WTC11 (cell line): ENCODE results near the gene DRGX. TPM values are rescaled to one million over a fixed set of nuclear protein-coding genes. Genes with fewer than 3 reads are reported as not detected.

Experiments
- ATAC-seq: fragments of 200-7000 bp; cut with Tn5 transposase; 2 replicates; pipeline ENCODE4 v1.10.0; 2021; ENCODE audit warnings: mild to moderate bottlenecking, moderate library complexity
- CTCF ChIA-PET: fragments of 300-600 bp; sonication (Branson Sonifier 250); formaldehyde crosslinking; loops from one replicate; lab custom pipeline; 2021; ENCODE audit warnings: antibody characterized with exemption; lab: Charles Lee
- POLR2A ChIA-PET: fragments of 350-600 bp; sonication (Branson Sonifier 250); formaldehyde crosslinking; loops from one replicate; lab custom pipeline; 2021; ENCODE audit warnings: antibody characterized with exemption; lab: Charles Lee
- DNase-seq: peaks from one replicate; pipeline ENCODE4 v3.0.0; 2021; ENCODE audit warnings: low spot score
- H3K27ac Mint-ChIP-seq: 2 replicates; pipeline ENCODE4 v1.8.0; 2021; ENCODE audit warnings: mixed read lengths
- H3K27me3 Mint-ChIP-seq: 2 replicates; pipeline ENCODE4 v1.8.0; 2021; ENCODE audit warnings: low read depth, mild to moderate bottlenecking, moderate library complexity, mixed read lengths
- H3K36me3 Mint-ChIP-seq: 2 replicates; pipeline ENCODE4 v1.8.0; 2021; ENCODE audit warnings: mixed read lengths
- H3K4me1 Mint-ChIP-seq: 2 replicates; pipeline ENCODE4 v1.8.0; 2022; ENCODE audit warnings: mixed read lengths
- H3K4me3 Mint-ChIP-seq: 2 replicates; pipeline ENCODE4 v1.8.0; 2021; ENCODE audit warnings: mild to moderate bottlenecking, moderate library complexity, mixed read lengths
- H3K9me3 Mint-ChIP-seq: 2 replicates; pipeline ENCODE4 v1.8.0; 2021; ENCODE audit warnings: mixed read lengths
- ATF1 ChIP-seq: sonication (generic); formaldehyde crosslinking; IDR thresholded peaks from 2 replicates; pipeline ENCODE4 v1.8.1; 2023; ENCODE audit warnings: mild to moderate bottlenecking, moderate library complexity, missing genetic modification reagents
- E2F1 ChIP-seq: sonication (generic); formaldehyde crosslinking; IDR thresholded peaks from 2 replicates; pipeline ENCODE4 v1.8.0; 2022; ENCODE audit warnings: mild to moderate bottlenecking, missing genetic modification reagents
- E2F4 ChIP-seq: sonication (generic); formaldehyde crosslinking; IDR thresholded peaks from 2 replicates; pipeline ENCODE4 v1.8.1; 2022; ENCODE audit warnings: low read depth, mild to moderate bottlenecking, moderate library complexity, missing genetic modification reagents, borderline replicate concordance
- ELF4 ChIP-seq: sonication (generic); formaldehyde crosslinking; IDR thresholded peaks from 2 replicates; pipeline ENCODE4 v1.8.1; 2022; ENCODE audit warnings: low read depth, mild to moderate bottlenecking, moderate library complexity, missing genetic modification reagents
- ETV6 ChIP-seq: sonication (generic); formaldehyde crosslinking; IDR thresholded peaks from 2 replicates; pipeline ENCODE4 v1.8.1; 2022; ENCODE audit warnings: mild to moderate bottlenecking, missing genetic modification reagents
- IRF1 ChIP-seq: sonication (generic); formaldehyde crosslinking; IDR thresholded peaks from 2 replicates; pipeline ENCODE4 v1.8.0; 2023; ENCODE audit warnings: missing genetic modification reagents
- IRF2 ChIP-seq: sonication (generic); formaldehyde crosslinking; IDR thresholded peaks from 2 replicates; pipeline ENCODE4 v1.8.0; 2022; ENCODE audit warnings: low read depth, missing genetic modification reagents, borderline replicate concordance
- JAZF1 ChIP-seq: fragments of 250-450 bp; sonication (Bioruptor Pico); IDR thresholded peaks from 2 replicates; pipeline ENCODE4 v1.9.0; 2021; ENCODE audit warnings: moderate library complexity, mild to moderate bottlenecking, inconsistent platforms
- JUN ChIP-seq: sonication (generic); formaldehyde crosslinking; IDR thresholded peaks from 2 replicates; pipeline ENCODE4 v1.8.0; 2023; ENCODE audit warnings: mild to moderate bottlenecking, missing genetic modification reagents
- MYBL2 ChIP-seq: sonication (generic); formaldehyde crosslinking; IDR thresholded peaks from 2 replicates; pipeline ENCODE4 v1.8.1; 2023; ENCODE audit warnings: mild to moderate bottlenecking, moderate library complexity, missing genetic modification reagents
- NR3C1 ChIP-seq: sonication (generic); formaldehyde crosslinking; conservative IDR thresholded peaks from 2 replicates; pipeline ENCODE4 v1.8.1; 2023; ENCODE audit warnings: low read depth, mild to moderate bottlenecking, missing genetic modification reagents
- SOX15 ChIP-seq: fragments of 250-450 bp; sonication (Bioruptor Pico); IDR thresholded peaks from 2 replicates; pipeline ENCODE4 v1.9.0; 2021; ENCODE audit warnings: mild to moderate bottlenecking
- TP53 ChIP-seq: sonication (generic); formaldehyde crosslinking; IDR thresholded peaks from 2 replicates; pipeline ENCODE4 v1.8.1; 2023; ENCODE audit warnings: mild to moderate bottlenecking, missing genetic modification reagents
- ZNF423 ChIP-seq: fragments of 250-450 bp; sonication (Bioruptor Pico); IDR thresholded peaks from 2 replicates; pipeline ENCODE4 v2.1.2; 2022; ENCODE audit warnings: mild to moderate bottlenecking, moderate library complexity
- total RNA-seq: library from RNA; stranded (reverse); gene quantifications from 3 replicates; pipeline ENCODE4 v1.2.3, GENCODE V29; 2021
- TF ChIP-seq, protein P1 (sequence below): sonication (generic); formaldehyde crosslinking; IDR thresholded peaks from 2 replicates; pipeline ENCODE4 v1.8.0; 2023; ENCODE audit warnings: mild to moderate bottlenecking, missing genetic modification reagents

DRGX gene
- total RNA-seq, 1 experiment from 2014 or later = not detected

GRCh38 chr10:49354593-49354992 lies 41.3 kb downstream of the DRGX start (continued):
- TF ChIP-seq NR3C1 (CRISPR knock-in tag) = no peak
- TF ChIP-seq ZNF423 (CRISPR knock-in tag) = no peak
- no peak for TF ChIP-seq MYBL2 (CRISPR knock-in tag)
- TF ChIP-seq ETV6 (CRISPR knock-in tag) = no peak

- DNase-seq (no peak), ATAC-seq (no peak)
- H3K4me1 Mint-ChIP-seq = peaks cover 10% of the 10 kb centered on the region; the same call in 1 of the 2 replicates
- ChIA-PET POLR2A (no interaction called here), CTCF (interaction anchor here (1.6 to 1.9 kb wide), 2 partner anchors 30 to 54 kb away, joined by 6 read pairs; no protein-coding TSS in a partner anchor)
- H3K27me3 Mint-ChIP-seq = peaks cover 2% of the 10 kb centered on the region; the same call in 1 of the 2 replicates
- H3K36me3 Mint-ChIP-seq = no peaks in the 10 kb centered on the region
- peaks cover 20% of the 10 kb centered on the region for H3K9me3 Mint-ChIP-seq
- no peak overlapping the region for H3K27ac Mint-ChIP-seq
- H3K4me3 Mint-ChIP-seq = no peak overlapping the region
- no peak for TF ChIP-seq SOX15 (CRISPR knock-in tag)
Observed at GRCh38 chr10:49353895-49354566, 41.9 kb downstream of the DRGX start.

DNA sequence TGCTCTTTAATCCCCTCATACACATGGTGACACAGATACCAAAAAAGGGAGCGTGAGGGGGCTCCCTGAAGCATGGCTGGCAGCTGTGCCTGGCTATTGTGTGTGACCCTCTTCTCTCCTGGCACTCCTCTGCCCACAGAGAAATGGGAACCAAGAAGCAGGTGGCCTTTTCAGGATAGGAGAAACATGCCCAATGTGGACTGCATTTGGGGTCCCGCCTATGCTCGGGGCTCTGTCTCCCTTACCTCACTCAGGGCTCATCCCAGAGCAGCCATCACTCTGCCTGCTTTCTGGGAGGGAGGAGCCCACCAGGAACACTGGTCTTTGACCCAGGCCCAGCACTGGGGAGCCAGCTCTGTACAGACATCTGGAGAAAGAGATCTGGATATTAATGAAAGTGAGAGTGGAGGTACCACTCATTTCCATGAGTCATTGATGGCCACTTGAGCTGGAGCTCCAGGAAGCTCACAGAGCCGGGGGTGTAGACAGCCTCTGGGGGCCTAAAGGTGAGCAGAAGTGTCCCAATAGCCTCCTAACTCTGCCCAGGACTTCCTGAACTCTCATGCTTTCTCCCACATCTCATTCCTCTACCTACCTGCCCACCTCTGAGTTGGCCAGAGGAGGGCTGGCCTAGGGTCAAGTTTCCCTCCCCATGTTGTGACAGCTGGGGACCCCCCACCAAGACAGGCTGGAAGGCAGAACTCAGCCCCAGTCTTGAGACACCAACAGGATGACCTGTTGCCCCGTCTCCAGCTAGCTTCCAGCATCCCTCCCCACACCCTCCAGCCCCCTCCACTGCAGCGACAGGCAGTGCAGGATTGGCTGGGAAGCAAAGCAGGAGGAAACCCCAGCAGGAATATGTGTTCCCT lies 42.6 kb downstream of the DRGX start:
- no peak for TF ChIP-seq JAZF1
- DNase-seq (no peak), ATAC-seq (no peak)
- Mint-ChIP-seq H3K36me3 (no peaks in the 10 kb centered on the region), H3K4me3 (no peak overlapping the region), H3K27ac (no peak overlapping the region), H3K9me3 (peaks cover 22% of the 10 kb centered on the region), H3K27me3 (peaks cover 2% of the 10 kb centered on the region; the same call in 1 of the 2 replicates), H3K4me1 (peaks cover 10% of the 10 kb centered on the region; the same call in 1 of the 2 replicates)
- POLR2A ChIA-PET = no interaction called here
- CTCF ChIA-PET = interaction anchor here (0.8 to 2.0 kb wide), 3 partner anchors 28 to 697 kb away, joined by 4 to 5 read pairs (median 5); no protein-coding TSS in a partner anchor

GRCh38 chr10:49352323-49352722 lies 43.6 kb downstream of the DRGX start:
- ATAC-seq = no peak

GRCh38 chr10:49351669-49352068 lies 44.2 kb downstream of the DRGX start:
- no peak overlapping the region for H3K4me3 Mint-ChIP-seq
- H3K36me3 Mint-ChIP-seq = no peaks in the 10 kb centered on the region
- DNase-seq (no peak), ATAC-seq (no peak)
- H3K27ac Mint-ChIP-seq = no peak overlapping the region
- ChIA-PET POLR2A (no interaction called here), CTCF (interaction anchor here (2.0 kb wide), 1 partner anchor 27 kb away, joined by 4 read pairs; no protein-coding TSS in a partner anchor)
- peaks cover 2% of the 10 kb centered on the region; the same call in 1 of the 2 replicates for H3K27me3 Mint-ChIP-seq
- H3K4me1 Mint-ChIP-seq = peaks cover 3% of the 10 kb centered on the region; the same call in 1 of the 2 replicates
- H3K9me3 Mint-ChIP-seq = peaks cover 12% of the 10 kb centered on the region
- TF ChIP-seq E2F1 (CRISPR knock-in tag) = no peak
- no peak for TF ChIP-seq JUN (CRISPR knock-in tag)
- TF ChIP-seq ATF1 = no peak
- TF ChIP-seq TP53 = no peak
- TF ChIP-seq IRF1 (CRISPR knock-in tag) = no peak
- no peak for TF ChIP-seq IRF2
- no peak for TF ChIP-seq E2F4
- TF ChIP-seq MYBL2 (CRISPR knock-in tag) = no peak

More at GRCh38 chr10:49352323-49352722, 43.6 kb downstream of the DRGX start:
- Mint-ChIP-seq H3K4me1 (peaks cover 6% of the 10 kb centered on the region; the same call in 1 of the 2 replicates), H3K27me3 (peaks cover 2% of the 10 kb centered on the region; the same call in 1 of the 2 replicates), H3K27ac (no peak overlapping the region), H3K9me3 (peaks cover 16% of the 10 kb centered on the region), H3K36me3 (no peaks in the 10 kb centered on the region), H3K4me3 (no peak overlapping the region)
- TF ChIP-seq, protein P1, sequence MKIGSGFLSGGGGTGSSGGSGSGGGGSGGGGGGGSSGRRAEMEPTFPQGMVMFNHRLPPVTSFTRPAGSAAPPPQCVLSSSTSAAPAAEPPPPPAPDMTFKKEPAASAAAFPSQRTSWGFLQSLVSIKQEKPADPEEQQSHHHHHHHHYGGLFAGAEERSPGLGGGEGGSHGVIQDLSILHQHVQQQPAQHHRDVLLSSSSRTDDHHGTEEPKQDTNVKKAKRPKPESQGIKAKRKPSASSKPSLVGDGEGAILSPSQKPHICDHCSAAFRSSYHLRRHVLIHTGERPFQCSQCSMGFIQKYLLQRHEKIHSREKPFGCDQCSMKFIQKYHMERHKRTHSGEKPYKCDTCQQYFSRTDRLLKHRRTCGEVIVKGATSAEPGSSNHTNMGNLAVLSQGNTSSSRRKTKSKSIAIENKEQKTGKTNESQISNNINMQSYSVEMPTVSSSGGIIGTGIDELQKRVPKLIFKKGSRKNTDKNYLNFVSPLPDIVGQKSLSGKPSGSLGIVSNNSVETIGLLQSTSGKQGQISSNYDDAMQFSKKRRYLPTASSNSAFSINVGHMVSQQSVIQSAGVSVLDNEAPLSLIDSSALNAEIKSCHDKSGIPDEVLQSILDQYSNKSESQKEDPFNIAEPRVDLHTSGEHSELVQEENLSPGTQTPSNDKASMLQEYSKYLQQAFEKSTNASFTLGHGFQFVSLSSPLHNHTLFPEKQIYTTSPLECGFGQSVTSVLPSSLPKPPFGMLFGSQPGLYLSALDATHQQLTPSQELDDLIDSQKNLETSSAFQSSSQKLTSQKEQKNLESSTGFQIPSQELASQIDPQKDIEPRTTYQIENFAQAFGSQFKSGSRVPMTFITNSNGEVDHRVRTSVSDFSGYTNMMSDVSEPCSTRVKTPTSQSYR (CRISPR knock-in tag) = no peak
- no peak for TF ChIP-seq ELF4 (CRISPR knock-in tag)
- ChIA-PET CTCF (interaction anchor here (0.8 to 2.0 kb wide), 3 partner anchors 27 to 697 kb away, joined by 4 to 5 read pairs (median 5); no protein-coding TSS in a partner anchor), POLR2A (no interaction called here)
- no peak for DNase-seq
